Measurements from ENCODE around the gene SLC38A10.
A peak's percentile ranks its signal among the peaks of the same experiment; 100 is the strongest.
"Not testable (repeated sequence)": the region's sequence is repeated elsewhere in the genome, so short reads cannot be mapped to it uniquely, and the experiment has no call there.

The SLC38A10 gene

GRCh38 chr17:81312624-81313325 is 17.7 kb upstream of the SLC38A10 start:
- no peak for DNase-seq

GRCh38 chr17:81311946-81312345 is 16.8 kb upstream of the SLC38A10 start:
- DNase-seq = no peak

GRCh38 chr17:81310949-81311550 is 15.9 kb upstream of the SLC38A10 start:
- DNase-seq = no peak

GRCh38 chr17:81309859-81310839 is 15.0 kb upstream of the SLC38A10 start:
- no peak for DNase-seq

GRCh38 chr17:81309140-81309858 is 14.2 kb upstream of the SLC38A10 start:
- peak in 28 of 51 donors; percentile 9 to 64 (median 28) for DNase-seq

GRCh38 chr17:81308784-81309139 is 13.7 kb upstream of the SLC38A10 start:
- not testable (repeated sequence) for DNase-seq

- no peak for DNase-seq
These were observed 12.8 kb upstream of the SLC38A10 start for GRCh38 chr17:81307636-81308560.

GRCh38 chr17:81306898-81307510 is 11.9 kb upstream of the SLC38A10 start:
- no peak for DNase-seq

GRCh38 chr17:81306491-81306890 is 11.4 kb upstream of the SLC38A10 start:
- DNase-seq = no peak

GRCh38 chr17:81305051-81305630 is 10.0 kb upstream of the SLC38A10 start:
- DNase-seq = no peak

- no peak for DNase-seq
These were observed 9.3 kb upstream of the SLC38A10 start for GRCh38 chr17:81304196-81305015.

- DNase-seq = no peak
These were observed 8.3 kb upstream of the SLC38A10 start for GRCh38 chr17:81303385-81303784.

GRCh38 chr17:81302861-81303333 is 7.8 kb upstream of the SLC38A10 start:
- no peak for DNase-seq

- DNase-seq = no peak
These were observed 7.2 kb upstream of the SLC38A10 start for GRCh38 chr17:81302324-81302723.

- no peak for DNase-seq
These were observed 6.4 kb upstream of the SLC38A10 start for GRCh38 chr17:81301195-81302144.

GRCh38 chr17:81300586-81301155 is 5.6 kb upstream of the SLC38A10 start:
- DNase-seq = no peak

Measured in hypothalamus (tissue), 51 donors.